Measurements from ENCODE around the gene NDUFB3.
"Not testable (repeated sequence)": the region's sequence is repeated elsewhere in the genome, so short reads cannot be mapped to it uniquely, and the experiment has no call there.

Gene NDUFB3

GRCh38 chr2:201057087-201057521 is 14.7 kb upstream of the NDUFB3 start:
- no peak for DNase-seq
- Histone ChIP-seq H3K4me3 (ENCODE audit: insufficient read depth, low read depth, low read length, poor library complexity, severe bottlenecking) (no peak overlapping the region), H3K27me3 (replicated peaks; ENCODE audit: control insufficient read depth, insufficient read depth, low read length, poor library complexity, severe bottlenecking) (no peaks in the 10 kb centered on the region), H3K36me3 (ENCODE audit: control insufficient read depth, insufficient read depth, low read length) (no peaks in the 10 kb centered on the region), H3K4me1 (ENCODE audit: control insufficient read depth, insufficient read depth, low read length, poor library complexity, severe bottlenecking) (peaks cover 3% of the 10 kb centered on the region), H3K27ac (ENCODE audit: insufficient read depth, low read length, poor library complexity, severe bottlenecking) (no peak overlapping the region), H3K9me3 (ENCODE audit: control insufficient read depth, low read length) (no peaks in the 10 kb centered on the region)

DNA sequence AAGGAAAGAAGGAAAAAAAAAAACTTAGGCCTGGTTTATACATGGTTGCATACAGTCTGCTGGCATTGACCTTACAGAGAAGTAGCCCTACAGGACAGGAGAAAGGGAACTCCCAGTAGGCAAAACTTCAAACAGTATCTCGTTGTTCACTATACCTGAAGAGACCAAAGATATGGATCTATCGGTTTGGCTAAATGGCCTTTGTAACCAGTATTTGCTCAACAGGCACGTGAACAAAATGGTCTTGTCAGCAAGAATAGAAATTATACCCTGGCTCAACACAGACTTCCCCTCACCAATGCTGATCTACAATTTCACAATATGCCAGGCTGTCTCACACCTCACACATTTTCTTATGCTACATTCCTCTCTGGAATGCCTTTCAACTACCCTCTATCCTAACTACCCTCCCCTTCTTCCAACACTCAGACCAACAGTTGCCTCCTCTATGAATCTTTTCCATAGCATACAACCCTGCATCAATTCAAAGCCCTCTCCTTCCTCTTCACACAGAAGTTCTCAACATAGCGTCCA is 14.0 kb upstream of the NDUFB3 start:
- DNase-seq, result no peak
- no peaks in the 10 kb centered on the region for H3K36me3 ChIP-seq (ENCODE audit: control insufficient read depth, insufficient read depth, low read length)
- peaks cover 3% of the 10 kb centered on the region for H3K4me1 ChIP-seq (ENCODE audit: control insufficient read depth, insufficient read depth, low read length, poor library complexity, severe bottlenecking)
- no peak overlapping the region for H3K27ac ChIP-seq (ENCODE audit: insufficient read depth, low read length, poor library complexity, severe bottlenecking)
- H3K27me3 ChIP-seq (replicated peaks; ENCODE audit: control insufficient read depth, insufficient read depth, low read length, poor library complexity, severe bottlenecking), result no peaks in the 10 kb centered on the region
- no peaks in the 10 kb centered on the region for H3K9me3 ChIP-seq (ENCODE audit: control insufficient read depth, low read length)
- H3K4me3 ChIP-seq (ENCODE audit: insufficient read depth, low read depth, low read length, poor library complexity, severe bottlenecking), result no peak overlapping the region

GRCh38 chr2:201058914-201059313 is 12.9 kb upstream of the NDUFB3 start:
- Histone ChIP-seq H3K36me3 (ENCODE audit: control insufficient read depth, insufficient read depth, low read length) (no peaks in the 10 kb centered on the region), H3K4me1 (ENCODE audit: control insufficient read depth, insufficient read depth, low read length, poor library complexity, severe bottlenecking) (peaks cover 3% of the 10 kb centered on the region), H3K27me3 (replicated peaks; ENCODE audit: control insufficient read depth, insufficient read depth, low read length, poor library complexity, severe bottlenecking) (no peaks in the 10 kb centered on the region), H3K27ac (ENCODE audit: insufficient read depth, low read length, poor library complexity, severe bottlenecking) (no peak overlapping the region), H3K9me3 (ENCODE audit: control insufficient read depth, low read length) (no peaks in the 10 kb centered on the region), H3K4me3 (ENCODE audit: insufficient read depth, low read depth, low read length, poor library complexity, severe bottlenecking) (no peak overlapping the region)
- DNase-seq, result no peak

GRCh38 chr2:201059961-201060755 is 11.6 kb upstream of the NDUFB3 start:
- Histone ChIP-seq H3K4me1 (ENCODE audit: control insufficient read depth, insufficient read depth, low read length, poor library complexity, severe bottlenecking) (peaks cover 3% of the 10 kb centered on the region), H3K27me3 (replicated peaks; ENCODE audit: control insufficient read depth, insufficient read depth, low read length, poor library complexity, severe bottlenecking) (no peaks in the 10 kb centered on the region), H3K4me3 (ENCODE audit: insufficient read depth, low read depth, low read length, poor library complexity, severe bottlenecking) (no peak overlapping the region), H3K9me3 (ENCODE audit: control insufficient read depth, low read length) (no peaks in the 10 kb centered on the region), H3K27ac (ENCODE audit: insufficient read depth, low read length, poor library complexity, severe bottlenecking) (no peak overlapping the region), H3K36me3 (ENCODE audit: control insufficient read depth, insufficient read depth, low read length) (no peaks in the 10 kb centered on the region)
- DNase-seq, result no peak

DNA sequence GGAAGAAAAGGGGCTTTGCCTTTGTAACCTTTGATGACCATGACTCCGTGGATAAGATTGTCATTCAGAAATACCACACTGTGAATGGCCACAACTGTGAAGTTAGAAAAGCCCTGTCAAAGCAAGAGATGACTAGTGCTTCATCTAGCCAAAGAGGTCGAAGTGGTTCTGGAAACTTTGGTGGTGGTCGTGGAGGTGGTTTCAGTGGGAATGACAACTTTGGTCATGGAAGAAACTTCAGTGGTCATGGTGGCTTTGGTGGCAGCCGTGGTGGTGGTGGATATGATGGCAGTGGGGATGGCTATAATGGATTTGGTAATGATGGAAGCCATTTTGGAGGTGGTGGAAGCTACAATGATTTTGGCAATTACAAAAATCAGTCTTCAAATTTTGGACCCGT is 8.3 kb upstream of the NDUFB3 start:
- H3K9me3 ChIP-seq (ENCODE audit: control insufficient read depth, low read length); H3K27ac ChIP-seq (ENCODE audit: insufficient read depth, low read length, poor library complexity, severe bottlenecking); H3K4me1 ChIP-seq (ENCODE audit: control insufficient read depth, insufficient read depth, low read length, poor library complexity, severe bottlenecking): not testable (repeated sequence)

DNA sequence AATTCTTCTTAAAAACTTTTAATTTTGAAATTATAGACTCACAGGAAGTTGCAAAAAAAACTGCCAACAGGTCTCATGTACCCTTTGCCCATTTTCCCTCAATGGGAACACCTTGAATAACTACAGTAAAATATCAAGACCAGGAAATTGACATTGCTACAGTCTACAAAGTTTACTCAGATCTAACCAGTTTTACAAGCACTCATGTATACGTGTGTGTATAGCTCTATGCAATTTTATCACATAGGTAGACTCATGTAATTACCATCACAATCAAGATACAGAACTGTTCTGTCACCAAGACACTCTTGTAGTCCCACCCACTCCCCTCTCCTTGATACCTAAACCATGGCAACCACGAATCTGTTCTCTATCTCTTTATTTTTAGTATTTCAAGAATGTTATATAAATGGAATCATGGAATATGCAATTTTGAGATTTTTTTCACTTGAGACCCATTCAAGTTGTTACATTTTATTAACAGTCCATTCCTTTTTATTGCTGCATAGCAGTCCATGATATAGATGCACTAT is 6.9 kb upstream of the NDUFB3 start:
- Histone ChIP-seq H3K27ac (ENCODE audit: insufficient read depth, low read length, poor library complexity, severe bottlenecking) (no peak overlapping the region), H3K36me3 (ENCODE audit: control insufficient read depth, insufficient read depth, low read length) (peaks cover 3% of the 10 kb centered on the region), H3K27me3 (replicated peaks; ENCODE audit: control insufficient read depth, insufficient read depth, low read length, poor library complexity, severe bottlenecking) (no peaks in the 10 kb centered on the region), H3K9me3 (ENCODE audit: control insufficient read depth, low read length) (no peaks in the 10 kb centered on the region), H3K4me1 (ENCODE audit: control insufficient read depth, insufficient read depth, low read length, poor library complexity, severe bottlenecking) (peaks cover 8% of the 10 kb centered on the region), H3K4me3 (ENCODE audit: insufficient read depth, low read depth, low read length, poor library complexity, severe bottlenecking) (no peak overlapping the region)
- no peak for DNase-seq

More for the DNA sequence above, 8.3 kb upstream of the NDUFB3 start:
- not testable (repeated sequence) for H3K36me3 ChIP-seq (ENCODE audit: control insufficient read depth, insufficient read depth, low read length); DNase-seq; H3K27me3 ChIP-seq (replicated peaks; ENCODE audit: control insufficient read depth, insufficient read depth, low read length, poor library complexity, severe bottlenecking); H3K4me3 ChIP-seq (ENCODE audit: insufficient read depth, low read depth, low read length, poor library complexity, severe bottlenecking)

GRCh38 chr2:201070948-201071478 is 788 bp upstream of the NDUFB3 start:
- peaks cover 3% of the 10 kb centered on the region for H3K36me3 ChIP-seq (ENCODE audit: control insufficient read depth, insufficient read depth, low read length)
- peaks cover 21% of the 10 kb centered on the region for H3K4me1 ChIP-seq (ENCODE audit: control insufficient read depth, insufficient read depth, low read length, poor library complexity, severe bottlenecking)
- H3K27me3 ChIP-seq (replicated peaks; ENCODE audit: control insufficient read depth, insufficient read depth, low read length, poor library complexity, severe bottlenecking), result no peaks in the 10 kb centered on the region
- H3K4me3 ChIP-seq (ENCODE audit: insufficient read depth, low read depth, low read length, poor library complexity, severe bottlenecking), result peak overlapping the region; percentile 93
- H3K27ac ChIP-seq (ENCODE audit: insufficient read depth, low read length, poor library complexity, severe bottlenecking), result peak overlapping the region; percentile 88
- H3K9me3 ChIP-seq (ENCODE audit: control insufficient read depth, low read length), result no peaks in the 10 kb centered on the region
- DNase-seq, result no peak

GRCh38 chr2:201072201-201072530 is 365 bp downstream of the NDUFB3 start:
- no peak for DNase-seq
- Histone ChIP-seq H3K4me1 (ENCODE audit: control insufficient read depth, insufficient read depth, low read length, poor library complexity, severe bottlenecking) (peaks cover 21% of the 10 kb centered on the region), H3K27ac (ENCODE audit: insufficient read depth, low read length, poor library complexity, severe bottlenecking) (peak overlapping the region; percentile 88), H3K4me3 (ENCODE audit: insufficient read depth, low read depth, low read length, poor library complexity, severe bottlenecking) (peak overlapping the region; percentile 93), H3K27me3 (replicated peaks; ENCODE audit: control insufficient read depth, insufficient read depth, low read length, poor library complexity, severe bottlenecking) (no peaks in the 10 kb centered on the region), H3K36me3 (ENCODE audit: control insufficient read depth, insufficient read depth, low read length) (no peaks in the 10 kb centered on the region), H3K9me3 (ENCODE audit: control insufficient read depth, low read length) (no peaks in the 10 kb centered on the region)

DNA sequence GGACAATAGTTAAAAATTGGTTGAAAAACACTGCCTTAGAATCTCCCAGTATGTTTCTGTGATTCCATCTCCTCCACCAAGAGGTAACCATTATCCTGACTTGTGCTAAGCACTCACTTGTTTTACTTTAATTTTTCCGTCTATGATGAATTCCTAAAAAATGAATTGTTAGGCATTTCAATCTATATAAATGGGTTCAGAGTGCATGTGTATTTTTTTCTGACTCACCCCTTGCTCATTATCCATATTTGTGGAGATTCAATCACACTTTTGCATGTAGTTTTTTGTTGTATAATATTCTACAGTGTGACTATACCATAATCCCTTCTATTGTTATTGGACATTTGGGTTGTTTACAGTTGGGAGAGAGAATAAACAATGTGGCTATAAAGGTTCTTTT is 1.3 kb downstream of the NDUFB3 start:
- DNase-seq, result no peak
- H3K4me3 ChIP-seq (ENCODE audit: insufficient read depth, low read depth, low read length, poor library complexity, severe bottlenecking), result no peak overlapping the region

GRCh38 chr2:201074996-201075395 is 3.2 kb downstream of the NDUFB3 start:
- Histone ChIP-seq H3K27me3 (replicated peaks; ENCODE audit: control insufficient read depth, insufficient read depth, low read length, poor library complexity, severe bottlenecking) (no peaks in the 10 kb centered on the region), H3K27ac (ENCODE audit: insufficient read depth, low read length, poor library complexity, severe bottlenecking) (no peak overlapping the region), H3K36me3 (ENCODE audit: control insufficient read depth, insufficient read depth, low read length) (peaks cover 5% of the 10 kb centered on the region), H3K4me1 (ENCODE audit: control insufficient read depth, insufficient read depth, low read length, poor library complexity, severe bottlenecking) (peaks cover 16% of the 10 kb centered on the region), H3K4me3 (ENCODE audit: insufficient read depth, low read depth, low read length, poor library complexity, severe bottlenecking) (no peak overlapping the region), H3K9me3 (ENCODE audit: control insufficient read depth, low read length) (no peaks in the 10 kb centered on the region)
- DNase-seq, result no peak

More for the DNA sequence above, 1.3 kb downstream of the NDUFB3 start:
- Histone ChIP-seq H3K27me3 (replicated peaks; ENCODE audit: control insufficient read depth, insufficient read depth, low read length, poor library complexity, severe bottlenecking) (no peaks in the 10 kb centered on the region), H3K4me1 (ENCODE audit: control insufficient read depth, insufficient read depth, low read length, poor library complexity, severe bottlenecking) (peaks cover 21% of the 10 kb centered on the region), H3K36me3 (ENCODE audit: control insufficient read depth, insufficient read depth, low read length) (no peaks in the 10 kb centered on the region), H3K9me3 (ENCODE audit: control insufficient read depth, low read length) (no peaks in the 10 kb centered on the region), H3K27ac (ENCODE audit: insufficient read depth, low read length, poor library complexity, severe bottlenecking) (no peak overlapping the region)

All from effector memory CD4-positive, alpha-beta T cell (primary cell).